GM12864 (cell line): ENCODE results near the gene GPR183.

Experiments used
- DNase-seq: peaks from one replicate; pipeline ENCODE4 v3.0.0-alpha.2; 2011; ENCODE audit warnings: low read depth
- H3K4me3 ChIP-seq: 2 replicates; pipeline ENCODE4 v1.5.1; 2011; ENCODE audit warnings: mild to moderate bottlenecking, low read depth, low read length, control low read depth
- TF ChIP-seq, protein P1 (sequence below): IDR thresholded peaks from 2 replicates; pipeline ENCODE4 v1.5.1; 2011; ENCODE audit warnings: low read depth, mild to moderate bottlenecking, moderate library complexity, low read length, control low read depth, inconsistent platforms; ENCODE audit errors: missing control alignments

Gene GPR183

GRCh38 chr13:99353246-99353600 is 46.0 kb upstream of the GPR183 start:
- TF ChIP-seq, protein P1, sequence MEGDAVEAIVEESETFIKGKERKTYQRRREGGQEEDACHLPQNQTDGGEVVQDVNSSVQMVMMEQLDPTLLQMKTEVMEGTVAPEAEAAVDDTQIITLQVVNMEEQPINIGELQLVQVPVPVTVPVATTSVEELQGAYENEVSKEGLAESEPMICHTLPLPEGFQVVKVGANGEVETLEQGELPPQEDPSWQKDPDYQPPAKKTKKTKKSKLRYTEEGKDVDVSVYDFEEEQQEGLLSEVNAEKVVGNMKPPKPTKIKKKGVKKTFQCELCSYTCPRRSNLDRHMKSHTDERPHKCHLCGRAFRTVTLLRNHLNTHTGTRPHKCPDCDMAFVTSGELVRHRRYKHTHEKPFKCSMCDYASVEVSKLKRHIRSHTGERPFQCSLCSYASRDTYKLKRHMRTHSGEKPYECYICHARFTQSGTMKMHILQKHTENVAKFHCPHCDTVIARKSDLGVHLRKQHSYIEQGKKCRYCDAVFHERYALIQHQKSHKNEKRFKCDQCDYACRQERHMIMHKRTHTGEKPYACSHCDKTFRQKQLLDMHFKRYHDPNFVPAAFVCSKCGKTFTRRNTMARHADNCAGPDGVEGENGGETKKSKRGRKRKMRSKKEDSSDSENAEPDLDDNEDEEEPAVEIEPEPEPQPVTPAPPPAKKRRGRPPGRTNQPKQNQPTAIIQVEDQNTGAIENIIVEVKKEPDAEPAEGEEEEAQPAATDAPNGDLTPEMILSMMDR: no peak
- H3K4me3 ChIP-seq: no peak overlapping the region
- no peak for DNase-seq

DNA sequence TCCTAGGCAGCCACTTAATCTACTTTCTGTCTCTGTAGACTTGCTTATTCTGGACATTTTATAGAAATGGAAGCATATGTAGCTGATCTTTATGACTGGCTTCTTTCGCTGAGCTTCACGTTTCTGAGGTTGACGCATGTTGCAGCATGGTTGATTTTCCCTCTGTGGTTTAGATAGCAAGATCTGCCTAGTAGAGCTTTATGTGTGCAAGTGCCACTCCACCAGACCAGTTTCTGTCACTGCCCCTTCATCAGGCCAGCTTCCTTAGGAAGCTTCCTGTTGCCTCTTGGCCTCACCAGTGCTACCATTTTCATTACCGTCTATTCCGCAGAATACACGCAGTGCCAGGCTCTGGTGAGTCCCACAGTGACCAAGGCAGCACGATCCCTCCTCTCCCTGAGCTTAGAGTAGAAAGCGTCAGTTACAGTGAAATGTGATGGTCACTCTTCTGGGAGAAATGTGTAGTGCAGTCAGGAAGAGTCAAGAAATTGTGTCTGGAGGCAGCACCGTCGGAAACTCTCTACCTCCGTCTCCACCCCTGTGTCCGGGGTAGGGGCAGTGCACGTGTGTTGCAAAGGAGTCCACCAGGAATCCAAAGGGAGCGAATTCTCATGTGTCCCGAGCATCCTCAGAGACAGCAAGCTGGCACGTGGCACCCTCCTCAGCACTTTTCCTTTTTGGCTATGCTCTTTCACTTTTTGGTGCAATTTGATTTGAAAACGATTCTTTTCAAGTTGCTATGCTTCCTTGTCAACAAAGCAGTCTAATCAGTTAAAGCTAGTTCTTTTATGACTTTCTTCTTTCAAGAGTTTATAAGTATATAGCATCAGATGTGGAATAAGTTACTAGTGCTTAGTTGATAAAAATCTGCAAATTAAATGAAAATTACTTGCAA is 45.4 kb upstream of the GPR183 start:
- TF ChIP-seq, protein P1: no peak
- H3K4me3 ChIP-seq: no peak overlapping the region
- DNase-seq: no peak

GRCh38 chr13:99351772-99352171 is 44.6 kb upstream of the GPR183 start:
- no peak for DNase-seq
- TF ChIP-seq, protein P1: no peak
- no peak overlapping the region for H3K4me3 ChIP-seq

GRCh38 chr13:99350191-99350590 is 43.0 kb upstream of the GPR183 start:
- DNase-seq: no peak
- no peak overlapping the region for H3K4me3 ChIP-seq
- TF ChIP-seq, protein P1: no peak

- TF ChIP-seq, protein P1: no peak
- H3K4me3 ChIP-seq: no peak overlapping the region
- DNase-seq: no peak
Measured at GRCh38 chr13:99347911-99348451, 40.8 kb upstream of the GPR183 start.

- TF ChIP-seq, protein P1: no peak
- H3K4me3 ChIP-seq: no peak overlapping the region
- no peak for DNase-seq
Measured at GRCh38 chr13:99347335-99347878, 40.2 kb upstream of the GPR183 start.
